ENCODE data around the gene GPR34. TPM values are rescaled to one million over a fixed set of nuclear protein-coding genes. Genes with fewer than 3 reads are reported as not detected.

Gene GPR34
- total RNA-seq, 1 experiment from 2014 or later, result not detected

GRCh38 chrX:41707218-41707617 is 18.4 kb downstream of the GPR34 start:
- no peaks in the 10 kb centered on the region for H4K20me1 ChIP-seq (ENCODE audit: low read length)
- DNase-seq, result no peak
- no peaks in the 10 kb centered on the region for H3K9me2 ChIP-seq (replicated peaks; ENCODE audit: low read length)
- ATAC-seq, result no peak
- no peaks in the 10 kb centered on the region for H3K79me2 ChIP-seq (ENCODE audit: low read length)
- no peaks in the 10 kb centered on the region for H3K4me1 ChIP-seq (ENCODE audit: insufficient read depth, low read length)
- H3K36me3 ChIP-seq (ENCODE audit: low read depth, low read length), result no peaks in the 10 kb centered on the region
- no TSS peak for BruUV-seq (replicated peaks)
- no peak for TF ChIP-seq CTCF (conservative IDR thresholded peaks at IDR 0.05; ENCODE audit: low read depth, low read length)
- no peak for TF ChIP-seq EZH2 (IDR thresholded peaks at IDR 0.05; ENCODE audit: low read length, unreplicated experiment)
- TF ChIP-seq EZH2phosphoT487 (IDR thresholded peaks at IDR 0.05; ENCODE audit: borderline replicate concordance, low read length), result no peak
- CTCF ChIA-PET, result no interaction called here
- no peak overlapping the region for H3K9ac ChIP-seq (ENCODE audit: low read length)
- intact Hi-C loops (cut with micrococcal nuclease), result no loop called here
- H3F3A ChIP-seq (ENCODE audit: low read length, unreplicated experiment), result no peaks in the 10 kb centered on the region
- H3K4me3 ChIP-seq (ENCODE audit: low read length), result no peak overlapping the region
- no peaks in the 10 kb centered on the region for H3K27me3 ChIP-seq (ENCODE audit: low read length)
- H3K9me3 ChIP-seq (ENCODE audit: low read length), result no peaks in the 10 kb centered on the region
- POLR2A ChIA-PET (ENCODE audit: unreplicated experiment), result no interaction called here
- no peak overlapping the region for H2AFZ ChIP-seq (ENCODE audit: low read length)
- H3K4me2 ChIP-seq (ENCODE audit: low read length), result no peak overlapping the region
- H3K27ac ChIP-seq (ENCODE audit: low read length), result no peak overlapping the region

GRCh38 chrX:41708486-41708885 is 19.7 kb downstream of the GPR34 start:
- POLR2A ChIA-PET (ENCODE audit: unreplicated experiment), result no interaction called here
- BruUV-seq (replicated peaks), result no TSS peak
- H3K9me3 ChIP-seq (ENCODE audit: low read length), result no peaks in the 10 kb centered on the region

More at GRCh38 chrX:41708486-41708885, 19.7 kb downstream of the GPR34 start:
- H2AFZ ChIP-seq (ENCODE audit: low read length), result no peak overlapping the region
- no peak overlapping the region for H3K4me3 ChIP-seq (ENCODE audit: low read length)
- H3K79me2 ChIP-seq (ENCODE audit: low read length), result no peaks in the 10 kb centered on the region
- H3K27ac ChIP-seq (ENCODE audit: low read length), result no peak overlapping the region
- no peaks in the 10 kb centered on the region for H3K4me1 ChIP-seq (ENCODE audit: insufficient read depth, low read length)
- no peaks in the 10 kb centered on the region for H4K20me1 ChIP-seq (ENCODE audit: low read length)
- no peak overlapping the region for H3K4me2 ChIP-seq (ENCODE audit: low read length)
- CTCF ChIA-PET, result interaction anchor here (0.6 kb wide), 1 partner anchor 42 kb away, joined by 3 read pairs; no protein-coding TSS in a partner anchor
- H3K27me3 ChIP-seq (ENCODE audit: low read length), result no peaks in the 10 kb centered on the region
- no peak overlapping the region for H3K9ac ChIP-seq (ENCODE audit: low read length)
- no peak for TF ChIP-seq CTCF (conservative IDR thresholded peaks at IDR 0.05; ENCODE audit: low read depth, low read length)
- no peak for TF ChIP-seq EZH2 (IDR thresholded peaks at IDR 0.05; ENCODE audit: low read length, unreplicated experiment)
- TF ChIP-seq EZH2phosphoT487 (IDR thresholded peaks at IDR 0.05; ENCODE audit: borderline replicate concordance, low read length), result no peak
- H3K36me3 ChIP-seq (ENCODE audit: low read depth, low read length), result no peaks in the 10 kb centered on the region
- intact Hi-C loops (cut with micrococcal nuclease), result no loop called here
- ATAC-seq, result no peak
- H3F3A ChIP-seq (ENCODE audit: low read length, unreplicated experiment), result no peaks in the 10 kb centered on the region
- no peak for DNase-seq
- H3K9me2 ChIP-seq (replicated peaks; ENCODE audit: low read length), result no peaks in the 10 kb centered on the region
